ENCODE data around the gene TTC38.

GRCh38 chr22:46308283-46308988 lies 40.6 kb downstream of the TTC38 start:
- no peak for TF ChIP-seq CTCF (conservative IDR thresholded peaks at IDR 0.05; ENCODE audit: low read length)
- TF ChIP-seq EZH2phosphoT487 (IDR thresholded peaks at IDR 0.05; ENCODE audit: borderline replicate concordance), result no peak
